ENCODE data around the gene DTD1.

Gene DTD1

DNA sequence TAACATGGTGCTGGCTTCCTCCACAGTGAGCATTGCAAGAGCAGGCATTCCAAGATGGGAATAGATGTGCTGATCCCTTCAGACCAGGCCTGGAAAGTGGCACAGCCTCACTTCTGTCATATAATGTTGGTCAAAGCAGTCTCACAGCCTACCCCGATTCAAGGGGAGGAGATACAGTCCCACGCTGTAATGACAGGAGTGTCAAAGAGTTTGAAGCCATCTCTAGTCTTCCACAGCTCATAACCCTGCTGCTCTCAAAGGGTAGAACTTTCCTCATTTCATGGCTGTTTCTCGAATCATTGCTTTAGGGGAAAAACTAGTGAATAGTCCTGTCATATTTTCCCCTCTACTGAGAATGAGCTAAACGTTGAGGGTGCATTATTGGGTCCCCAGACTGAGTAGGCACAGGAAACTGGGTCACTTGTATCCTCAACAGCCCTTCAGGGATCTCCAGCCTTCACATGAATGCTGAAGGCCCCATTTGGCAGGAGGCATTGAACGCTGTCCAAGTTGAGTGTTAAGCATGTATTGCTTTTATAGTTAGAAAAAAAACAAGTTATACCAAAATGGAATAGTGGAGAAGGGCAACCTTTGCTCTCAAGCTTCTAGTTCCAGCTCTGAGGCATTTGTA, 27.3 kb downstream of the DTD1 start:
- no peak for DNase-seq

DNA sequence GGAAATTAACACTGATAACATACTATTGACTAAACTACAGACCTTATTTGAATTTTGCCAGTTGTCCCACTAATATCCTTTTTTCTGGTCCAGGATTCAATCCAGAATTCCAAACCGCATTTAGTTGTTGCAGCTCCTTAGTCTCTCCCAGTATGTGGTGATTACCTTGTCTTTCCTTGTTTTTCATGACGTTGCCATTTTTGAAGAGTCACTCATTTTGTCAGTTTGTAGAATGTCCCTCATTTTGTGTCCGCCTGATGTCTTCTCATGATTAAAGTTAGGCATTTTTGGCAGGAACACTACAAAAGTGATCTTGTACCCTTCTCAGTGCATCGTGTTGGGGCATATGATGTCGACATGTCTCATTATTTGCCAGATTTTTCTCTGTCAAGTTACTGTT, 33.1 kb downstream of the DTD1 start:
- DNase-seq, result no peak

DNA sequence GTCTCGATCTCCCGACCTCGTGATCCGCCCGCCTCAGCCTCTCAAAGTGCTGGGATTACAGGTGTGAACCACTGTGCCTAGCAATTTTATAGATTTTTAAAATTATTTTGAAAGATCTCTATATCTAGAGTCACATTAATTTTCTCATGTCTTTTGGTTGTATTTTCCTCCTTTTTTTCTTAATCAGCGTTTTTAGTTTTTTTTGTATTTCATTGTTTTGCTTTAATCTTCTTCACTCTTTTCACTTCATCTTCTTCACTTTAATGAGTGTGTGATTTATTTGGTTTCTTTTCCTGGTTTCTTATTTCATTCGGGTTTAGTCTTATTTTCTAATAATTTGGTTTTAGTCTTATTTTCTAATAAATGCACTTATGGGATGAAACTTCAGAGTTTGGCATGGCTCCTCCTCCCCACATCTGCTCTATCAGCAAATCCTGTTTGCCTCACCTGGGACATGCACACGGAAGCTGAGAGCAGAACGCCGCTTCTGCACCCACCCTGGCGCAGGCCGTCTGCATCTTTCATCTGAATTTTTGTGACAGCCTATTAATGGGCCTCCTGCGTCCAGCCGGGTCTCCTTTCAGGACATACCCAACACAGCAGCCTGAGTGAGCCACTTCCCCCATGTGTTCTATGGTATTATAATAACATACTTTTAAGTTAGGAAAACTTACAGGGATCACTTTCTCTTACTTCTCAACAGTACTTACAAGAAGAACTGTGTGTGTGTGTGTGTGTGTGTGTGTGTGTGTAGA, 35.5 kb downstream of the DTD1 start:
- no peak for DNase-seq

DNA sequence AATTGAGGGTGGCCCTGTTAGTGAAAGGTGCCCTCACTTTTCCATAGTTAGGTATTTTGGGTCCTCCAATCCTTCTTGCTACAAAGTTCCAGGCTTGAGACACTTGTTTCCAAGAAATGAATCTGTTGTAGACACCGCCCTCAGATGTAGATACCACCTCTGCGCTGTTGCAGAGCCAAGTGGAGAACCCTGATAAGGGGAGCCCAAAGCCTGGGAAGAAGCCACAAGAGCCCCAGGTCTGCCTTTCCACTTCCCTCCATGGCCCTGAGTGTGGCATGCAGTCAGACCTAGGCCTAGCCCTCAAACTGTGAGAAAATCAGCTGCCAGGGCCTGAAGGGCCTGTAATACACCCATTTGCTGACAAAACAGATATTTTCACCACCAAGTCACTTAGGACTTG, 37.1 kb downstream of the DTD1 start:
- DNase-seq, result no peak

DNA sequence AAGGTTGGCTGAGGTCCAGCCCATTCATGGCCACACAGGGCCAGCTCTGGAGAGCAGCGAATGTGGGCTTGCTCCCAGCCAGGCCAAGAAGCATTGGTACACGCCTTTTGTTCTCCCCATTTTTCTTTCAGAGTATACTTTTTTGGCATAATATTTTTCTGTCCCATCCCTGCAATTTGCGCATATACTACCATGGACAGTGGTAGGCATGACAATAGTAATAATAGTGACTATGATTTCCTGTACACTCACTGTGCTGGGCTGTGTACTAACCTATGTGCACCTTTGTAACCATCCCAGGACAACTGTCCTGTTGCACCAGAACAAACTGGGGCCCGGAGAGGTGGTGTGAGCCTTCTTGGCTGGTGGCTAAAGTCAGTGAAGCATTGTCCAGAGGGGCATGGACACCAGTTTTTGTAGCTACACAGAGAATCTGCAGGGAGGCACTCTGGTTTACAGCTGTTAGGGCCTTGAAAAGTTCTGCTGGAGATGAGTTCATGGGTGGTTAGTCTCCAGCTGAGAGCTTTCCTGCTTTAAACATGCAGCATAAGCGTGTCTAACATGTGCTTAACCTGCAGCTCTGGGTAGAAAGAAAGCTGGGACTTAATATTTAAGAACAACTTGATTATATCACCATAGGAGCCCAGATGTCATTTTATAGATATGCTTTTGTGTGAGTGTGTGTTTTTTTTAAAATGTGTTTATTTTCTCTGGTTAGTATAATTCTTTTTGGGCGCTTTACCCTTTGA, 38.2 kb downstream of the DTD1 start:
- no peak for DNase-seq

DNA sequence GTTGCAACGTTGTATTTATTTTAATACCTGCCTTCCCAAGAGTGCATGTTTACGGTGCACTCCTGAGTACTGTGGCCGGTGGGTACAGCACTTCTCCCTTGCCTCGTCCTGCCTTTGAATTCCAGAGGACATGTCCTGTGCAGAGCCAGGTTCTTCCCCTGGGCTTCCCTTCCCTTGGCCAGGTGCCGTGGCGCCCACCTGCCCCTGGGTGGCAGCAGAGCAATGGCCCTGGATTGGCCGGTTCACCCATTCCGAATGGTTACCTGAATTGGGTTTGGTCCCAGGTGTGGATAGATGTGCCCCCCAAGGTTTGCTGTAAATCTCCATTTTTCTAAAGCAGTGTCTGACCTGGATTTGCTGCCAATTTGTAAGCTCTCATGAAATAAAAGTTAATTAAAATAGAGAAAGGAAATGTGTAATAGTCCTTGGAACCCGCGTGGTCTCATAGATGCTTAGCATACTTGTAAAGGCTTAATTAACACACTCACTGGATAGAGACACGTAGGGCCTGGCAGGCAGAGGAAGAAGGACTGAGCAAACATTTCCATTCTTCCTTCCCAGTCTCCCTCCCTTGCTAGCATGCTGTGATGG, 40.6 kb downstream of the DTD1 start:
- no peak for DNase-seq

DNA sequence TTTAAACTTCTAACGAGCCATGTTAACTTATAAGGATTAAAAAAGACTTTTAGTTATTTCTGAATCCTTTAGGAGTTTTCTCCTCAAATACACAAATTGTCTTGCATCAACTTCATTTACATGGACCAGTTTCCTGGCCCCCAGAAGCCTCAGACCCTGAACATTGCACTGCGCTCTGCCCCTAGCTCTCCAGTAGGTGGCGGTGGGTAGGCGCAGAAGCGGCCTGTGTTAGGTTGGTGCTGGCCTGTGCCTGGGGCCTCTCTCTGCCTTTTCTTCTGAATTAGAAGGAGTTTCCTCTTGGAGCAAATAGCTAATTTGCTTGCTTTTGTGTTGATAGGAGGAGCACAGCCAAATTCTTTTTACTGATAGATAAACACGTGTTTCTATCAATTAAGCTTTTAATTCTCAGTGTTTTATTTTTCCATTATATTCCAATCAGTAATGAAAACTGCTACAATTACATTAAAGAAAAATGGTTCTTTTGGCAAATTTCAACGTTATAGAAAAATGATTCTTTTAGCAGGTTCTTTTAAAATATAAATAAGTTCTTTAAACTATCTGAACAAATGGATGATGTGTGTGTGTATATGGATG, 44.4 kb downstream of the DTD1 start:
- DNase-seq, result peak; percentile 64 to 71

DNA sequence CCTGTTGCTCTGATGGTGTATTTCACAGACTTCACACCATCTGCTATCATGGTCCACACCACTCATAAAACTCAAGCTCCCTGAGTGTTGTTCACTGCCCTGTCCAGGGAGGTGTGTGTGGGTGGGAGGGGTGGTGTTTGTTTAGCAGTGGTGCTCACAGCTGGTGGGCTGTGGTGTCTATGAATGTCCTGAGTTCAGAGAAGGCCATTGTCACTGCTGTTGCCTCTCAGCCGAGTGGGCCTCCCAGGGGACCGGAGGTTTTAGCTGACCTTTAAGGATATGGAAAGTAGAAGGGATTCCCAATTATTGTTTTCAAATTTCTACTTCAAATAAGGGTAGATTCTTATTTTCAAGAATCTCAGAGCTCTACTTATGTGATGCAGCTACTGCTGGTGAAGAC, 45.6 kb downstream of the DTD1 start:
- no peak for DNase-seq

DNA sequence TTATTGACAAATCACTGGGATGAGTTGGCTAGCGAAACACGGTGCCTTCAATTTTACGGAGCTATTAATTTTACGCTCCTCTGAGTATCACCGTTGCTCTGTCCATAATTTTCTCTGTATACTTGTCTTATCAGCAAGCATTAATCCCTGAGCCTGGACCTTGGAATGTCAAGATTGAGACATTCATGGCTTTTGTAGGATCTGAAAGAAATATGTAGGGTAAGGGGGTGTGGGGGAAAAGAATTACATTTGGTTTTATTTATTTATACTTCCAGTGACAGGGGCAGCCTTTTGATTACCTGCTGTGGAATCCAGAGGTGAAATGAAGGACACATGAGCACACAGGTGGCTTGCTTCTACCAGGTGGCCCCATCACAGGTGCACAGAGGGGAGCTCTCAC, 46.6 kb downstream of the DTD1 start:
- DNase-seq, result no peak

DNA sequence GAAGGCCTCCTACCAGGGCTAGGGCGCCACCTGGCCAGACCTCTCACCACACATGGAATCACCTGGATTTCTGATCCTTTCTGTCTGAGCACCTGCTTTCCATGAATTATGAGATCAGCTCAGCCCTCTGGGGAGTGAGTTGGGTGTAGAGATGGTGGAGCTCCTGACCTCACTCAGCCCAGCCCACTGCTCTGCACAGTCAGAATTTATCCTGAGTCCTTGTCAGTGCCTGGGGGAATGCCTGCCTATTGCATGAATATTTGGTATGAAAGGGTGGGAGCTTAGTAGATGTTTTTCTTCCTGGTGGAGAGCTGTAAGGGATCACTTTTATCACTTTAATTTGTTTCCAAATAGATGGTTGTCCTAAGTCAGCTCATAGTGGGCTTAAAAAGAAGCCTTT, 47.5 kb downstream of the DTD1 start:
- no peak for DNase-seq

DNA sequence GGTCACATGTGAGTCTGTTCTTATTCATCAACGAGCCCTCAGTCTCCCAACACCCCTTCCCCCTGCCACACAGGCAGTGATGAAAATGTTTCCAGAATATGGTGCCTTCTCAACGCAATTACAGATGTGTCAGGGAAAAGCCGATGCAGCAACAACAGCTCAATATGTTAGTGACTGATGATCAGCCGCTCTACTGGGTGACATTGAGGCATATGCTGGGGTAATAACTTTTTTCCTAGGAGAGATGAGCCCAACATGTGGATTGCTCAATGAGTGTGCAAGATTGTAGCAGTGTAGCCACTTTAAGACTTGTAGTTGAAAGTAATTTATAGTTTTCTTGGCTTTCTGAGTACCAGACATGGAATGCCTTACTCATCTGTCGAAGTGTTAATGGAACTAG, 49.4 kb downstream of the DTD1 start:
- no peak for DNase-seq

DNA sequence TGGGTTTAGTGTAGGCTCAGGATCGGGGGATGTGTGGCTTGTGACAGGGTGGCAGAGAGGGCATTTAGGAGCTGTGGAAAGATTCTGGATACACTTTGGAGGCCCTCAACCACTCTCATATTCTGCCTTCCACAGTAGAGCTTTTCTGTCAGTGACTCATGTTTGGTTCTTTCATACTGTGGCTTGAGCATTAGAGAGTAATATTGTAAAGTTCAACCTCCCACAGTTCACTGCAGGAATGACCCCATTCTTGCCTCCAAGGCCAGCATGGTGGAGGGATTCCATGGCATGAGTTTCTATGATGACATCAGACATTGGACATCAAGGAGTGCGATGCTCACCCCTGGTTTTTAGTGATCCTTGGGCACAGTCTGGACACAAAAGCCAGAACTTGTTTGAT, 50.9 kb downstream of the DTD1 start:
- DNase-seq, result no peak

DNA sequence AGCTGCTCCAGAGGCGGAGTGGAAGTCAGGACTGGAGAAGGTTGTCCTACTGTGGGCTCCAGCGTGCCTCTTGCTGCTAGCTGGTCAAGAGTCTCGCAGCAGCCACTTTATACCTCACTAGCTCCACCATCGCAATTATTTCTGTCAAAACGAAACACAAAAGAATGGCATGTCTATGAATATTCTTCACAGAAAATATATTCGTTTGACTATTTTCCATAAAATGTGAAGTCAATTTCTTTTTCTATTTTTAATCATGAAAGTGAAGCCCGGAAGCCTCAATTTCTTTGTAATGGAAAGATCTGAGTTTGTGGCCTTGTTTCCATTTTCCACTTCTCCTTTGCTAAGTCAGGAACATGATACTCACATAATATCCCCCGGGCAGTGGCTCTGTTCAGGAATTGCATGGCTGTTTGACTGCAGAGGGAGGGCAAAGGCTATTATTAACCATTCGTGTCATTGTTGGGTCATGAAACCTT, 51.7 kb downstream of the DTD1 start:
- DNase-seq, result no peak

DNA sequence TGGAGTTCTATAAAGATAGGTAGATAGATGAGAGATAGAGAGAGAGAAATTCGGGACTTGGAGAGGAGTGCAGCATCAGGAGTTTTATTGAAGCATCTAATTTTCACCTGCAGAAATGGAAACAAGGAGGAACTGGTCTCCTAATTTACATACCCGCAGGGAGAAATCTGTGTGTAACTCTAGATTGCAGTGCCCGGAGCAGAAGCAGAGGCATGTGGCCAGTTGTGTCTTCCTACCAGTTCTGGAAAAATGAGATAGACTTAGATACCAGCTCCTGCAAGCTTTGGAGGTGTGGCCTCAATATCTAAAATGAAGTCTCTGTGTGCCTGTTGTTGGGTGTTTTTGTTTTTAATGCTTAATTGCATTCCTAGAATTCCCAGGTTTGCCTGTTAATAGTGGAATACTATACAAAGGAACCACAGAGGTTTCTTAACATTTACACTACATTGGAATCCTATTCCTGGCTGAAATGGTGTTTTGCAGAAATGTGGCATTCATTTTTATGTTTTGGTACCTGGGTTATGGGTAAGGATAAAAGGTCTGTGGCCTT, 57.4 kb downstream of the DTD1 start:
- no peak for DNase-seq

DNA sequence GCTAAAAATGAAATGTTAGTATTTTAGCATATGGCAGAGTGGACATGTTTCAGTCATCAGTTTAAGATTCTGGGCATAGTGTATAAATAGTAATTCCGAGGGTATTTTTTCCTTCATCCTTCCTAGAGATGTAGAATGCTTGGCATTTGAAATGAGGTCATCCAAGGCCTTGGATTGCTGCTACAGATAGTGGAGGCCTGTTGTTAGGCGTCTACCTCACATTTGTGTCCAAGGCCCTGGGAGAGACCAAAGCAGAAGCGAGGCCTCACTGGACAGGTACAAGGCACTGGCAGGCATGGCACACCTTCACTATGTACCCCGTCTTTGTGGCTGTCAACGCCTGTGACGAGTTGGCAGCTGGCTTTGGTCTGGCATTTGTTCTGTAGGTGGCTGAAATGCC, 58.0 kb downstream of the DTD1 start:
- no peak for DNase-seq

DNA sequence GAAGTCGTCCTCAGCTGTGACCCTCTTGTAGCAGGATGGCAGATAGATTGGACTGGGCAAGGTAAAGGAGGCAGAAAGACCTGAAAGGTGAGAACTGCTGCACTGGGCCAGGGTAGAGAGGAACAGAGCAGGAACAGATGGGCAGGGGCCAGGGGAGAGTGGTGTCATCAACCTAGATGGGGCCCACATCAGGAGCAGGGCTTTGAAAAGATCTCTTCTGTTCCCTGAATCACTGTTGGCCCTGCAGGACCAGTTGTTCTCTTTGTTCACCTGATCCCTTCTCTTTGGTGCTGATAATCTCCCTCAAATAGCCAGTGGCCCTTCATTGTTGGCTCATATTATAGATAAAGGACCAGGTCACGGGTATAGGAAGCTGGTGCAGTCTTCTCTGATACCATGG, 59.9 kb downstream of the DTD1 start:
- DNase-seq, result no peak

DNA sequence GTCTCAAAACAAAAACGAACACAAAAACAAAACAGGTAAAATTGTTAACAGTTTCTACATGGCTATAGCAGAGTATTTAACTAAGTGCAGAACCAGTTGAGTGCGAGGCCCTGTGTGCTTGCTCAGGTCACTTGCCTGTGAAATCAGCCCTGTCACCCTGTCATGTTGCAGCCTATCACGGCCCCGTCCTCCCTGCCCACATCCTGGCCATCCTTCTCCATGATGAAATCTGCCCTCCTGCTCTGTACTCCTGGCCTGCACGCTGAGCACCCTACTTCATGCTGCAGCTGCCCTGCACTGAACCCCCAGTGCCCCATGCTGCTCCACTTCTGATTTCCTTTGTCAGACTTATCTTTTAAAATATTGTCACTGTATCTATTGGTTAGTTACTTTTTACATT, 62.4 kb downstream of the DTD1 start:
- no peak for DNase-seq

DNA sequence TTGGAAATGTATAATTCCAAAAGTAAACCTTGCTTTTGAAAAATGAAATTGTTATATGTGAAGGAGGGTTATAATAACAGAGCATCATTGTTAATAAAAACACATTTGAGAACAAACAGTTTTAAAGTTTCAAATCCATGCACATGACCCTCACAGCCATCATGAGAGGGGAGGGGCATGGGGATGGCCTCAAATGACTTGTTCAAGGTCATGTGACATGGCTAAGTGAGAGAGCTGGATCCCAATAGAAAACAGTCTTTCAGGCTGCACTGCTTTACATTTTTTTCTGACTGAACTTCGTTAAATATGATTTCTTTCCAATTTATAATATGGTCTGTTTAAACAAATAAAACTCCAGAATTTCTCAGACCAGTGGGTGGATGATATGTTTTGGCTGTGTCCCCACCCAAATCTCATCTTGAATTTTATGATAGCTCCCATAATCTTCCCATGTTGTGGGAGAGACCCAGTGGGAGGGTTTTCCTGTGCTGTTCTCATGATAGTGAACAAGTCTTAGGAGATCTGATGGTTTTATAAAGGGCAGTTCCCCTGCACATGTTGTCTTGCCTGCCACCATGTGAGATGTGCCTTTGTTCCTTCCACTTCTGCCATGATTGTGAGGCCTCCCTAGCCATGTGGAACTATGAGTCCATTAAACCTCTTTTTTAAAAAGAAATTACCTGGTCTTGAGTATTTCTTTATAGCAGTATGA, 66.0 kb downstream of the DTD1 start:
- no peak for DNase-seq

DNA sequence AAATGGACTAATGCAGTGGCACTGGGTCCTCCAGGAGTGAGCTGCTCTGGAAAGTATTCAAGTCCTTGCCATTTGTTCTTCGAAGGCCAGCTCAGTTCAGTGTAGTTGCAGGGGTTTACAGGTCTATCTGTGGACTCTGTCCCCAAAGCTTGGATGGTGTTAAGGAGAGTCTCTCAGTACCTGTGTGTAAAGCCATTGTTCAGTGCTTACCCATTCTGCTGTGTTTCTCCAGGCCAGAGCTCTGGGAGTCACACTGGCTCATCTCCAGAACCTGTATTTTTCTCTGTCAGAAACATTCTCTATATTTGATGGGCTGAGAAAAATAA, 66.6 kb downstream of the DTD1 start:
- DNase-seq, result no peak

DNA sequence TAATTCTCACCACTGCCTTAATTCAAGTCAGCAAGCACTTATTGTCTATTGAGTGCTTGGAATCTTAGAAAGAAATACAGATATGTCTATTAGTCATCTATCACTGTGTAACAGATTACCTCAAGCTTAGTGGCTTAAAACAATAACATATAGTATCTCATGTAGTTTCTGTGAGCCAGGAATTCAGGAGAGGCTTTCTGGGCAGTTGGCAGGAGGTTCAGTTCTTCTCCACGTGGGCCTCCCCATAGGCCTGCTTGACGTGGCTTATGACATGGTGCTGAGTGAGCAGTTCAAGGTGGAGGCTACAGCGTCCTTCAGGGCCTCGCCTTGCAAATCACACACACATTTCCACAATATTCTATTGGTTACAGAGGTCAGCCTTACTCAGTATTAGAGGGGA, 69.7 kb downstream of the DTD1 start:
- DNase-seq, result no peak

DNA sequence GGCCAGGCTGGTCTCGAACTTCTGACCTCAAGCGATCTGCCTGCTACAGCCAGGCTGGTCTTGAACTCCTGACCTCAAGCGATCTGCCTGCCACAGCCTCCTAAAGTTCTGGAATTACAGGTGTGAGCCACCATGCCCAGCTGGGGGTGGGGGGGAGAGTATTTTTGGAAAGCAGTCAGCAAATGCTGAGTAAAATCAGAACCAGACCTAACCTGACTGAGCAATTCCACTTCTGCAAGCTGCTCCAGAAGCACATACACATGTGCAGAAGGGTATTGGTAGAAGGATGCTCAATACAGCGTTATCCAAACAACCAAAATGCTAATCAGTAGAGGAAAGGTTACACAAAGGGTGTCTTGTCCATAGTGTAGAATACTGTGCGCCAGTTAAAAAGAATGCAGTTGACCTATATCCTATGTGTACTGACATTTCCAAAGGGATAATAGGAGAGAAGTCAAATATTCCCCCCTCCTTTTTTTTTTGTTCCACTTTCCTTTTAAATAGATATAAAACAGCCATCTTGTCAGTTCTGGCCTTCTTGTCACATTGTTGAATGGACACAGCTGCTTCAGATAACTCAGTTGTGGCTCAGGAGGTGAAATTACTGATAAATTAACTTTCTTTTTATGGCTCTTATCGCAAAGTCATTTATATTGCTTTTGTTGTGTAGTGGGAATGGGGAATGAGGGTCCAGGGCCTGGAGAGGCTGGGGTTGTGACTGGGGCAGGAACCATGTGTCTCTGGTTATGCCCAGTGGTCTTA, 74.6 kb downstream of the DTD1 start:
- no peak for DNase-seq

DNA sequence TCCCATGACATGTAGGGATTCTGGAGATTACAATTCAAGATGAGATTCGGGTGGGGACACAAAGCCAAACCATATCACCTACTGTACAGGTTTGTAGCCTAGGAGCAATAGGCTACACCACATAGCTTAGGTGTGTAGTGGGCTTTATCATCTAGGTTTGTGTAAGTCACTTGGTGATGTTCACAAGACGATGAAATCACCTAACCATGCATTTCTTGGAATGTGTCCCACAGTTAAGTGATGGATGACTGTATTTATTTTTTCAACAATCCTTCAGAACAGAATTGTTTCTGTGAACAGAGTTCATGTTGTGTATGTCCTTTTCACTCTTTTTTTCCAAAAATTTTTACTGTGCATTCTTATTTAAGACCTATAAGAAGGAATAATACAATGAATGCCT, 76.1 kb downstream of the DTD1 start:
- no peak for DNase-seq

Data from activated T-cell treated with anti-CD3 and anti-CD28 coated beads, Interleukin-2, amount 50 U/mL, for 48 hours (primary cell).